ENCODE data around the gene MYBL2.
"Not testable (repeated sequence)": the region's sequence is repeated elsewhere in the genome, so short reads cannot be mapped to it uniquely, and the experiment has no call there.

MYBL2 gene

GRCh38 chr20:43752561-43753301 lies 85.8 kb downstream of the MYBL2 start:
- DNase-seq, result no peak

- no peak for DNase-seq
These were observed 88.5 kb downstream of the MYBL2 start for GRCh38 chr20:43755390-43755789.

GRCh38 chr20:43755851-43756250 lies 88.9 kb downstream of the MYBL2 start:
- DNase-seq, result no peak

- DNase-seq, result not testable (repeated sequence)
These were observed 91.0 kb downstream of the MYBL2 start for GRCh38 chr20:43757888-43758287.

- DNase-seq, result no peak
These were observed 94.7 kb downstream of the MYBL2 start for GRCh38 chr20:43761386-43762340.

- DNase-seq, result no peak
These were observed 96.0 kb downstream of the MYBL2 start for GRCh38 chr20:43762911-43763310.

- no peak for DNase-seq
These were observed 99.0 kb downstream of the MYBL2 start for GRCh38 chr20:43765916-43766315.

Measured in NCI-H446 (cell line).